NCI-H1436 (cell line): ENCODE results near the gene COX5A.
"Not testable (repeated sequence)": the region's sequence is repeated elsewhere in the genome, so short reads cannot be mapped to it uniquely, and the experiment has no call there.

Experiments
- DNase-seq: peaks from one replicate; lab custom pipeline; 2025; lab: John Stamatoyannopoulos, UW

The COX5A gene

DNA sequence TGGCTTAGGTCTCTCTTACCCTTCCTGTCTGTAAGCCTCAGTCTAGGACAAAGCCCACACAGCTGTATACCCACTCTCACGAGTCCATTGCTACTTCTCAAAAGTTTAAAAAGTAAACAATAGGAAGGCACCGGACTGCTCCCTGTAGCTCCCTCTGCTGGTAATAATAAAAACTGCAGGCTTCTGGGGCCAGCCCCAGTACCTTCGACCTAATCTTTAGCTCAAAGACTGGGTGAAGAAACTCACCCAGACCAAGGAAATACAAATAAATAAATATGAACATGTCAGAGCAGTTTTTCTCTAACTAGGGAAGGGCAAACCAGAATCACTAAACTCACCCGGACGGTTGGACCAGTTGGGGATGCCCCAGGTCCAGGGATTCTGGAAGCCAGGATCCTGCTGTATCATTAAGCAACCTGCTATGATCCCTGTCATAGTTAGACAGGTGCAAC is 36.2 kb downstream of the COX5A start:
- DNase-seq = peak; percentile 18

DNA sequence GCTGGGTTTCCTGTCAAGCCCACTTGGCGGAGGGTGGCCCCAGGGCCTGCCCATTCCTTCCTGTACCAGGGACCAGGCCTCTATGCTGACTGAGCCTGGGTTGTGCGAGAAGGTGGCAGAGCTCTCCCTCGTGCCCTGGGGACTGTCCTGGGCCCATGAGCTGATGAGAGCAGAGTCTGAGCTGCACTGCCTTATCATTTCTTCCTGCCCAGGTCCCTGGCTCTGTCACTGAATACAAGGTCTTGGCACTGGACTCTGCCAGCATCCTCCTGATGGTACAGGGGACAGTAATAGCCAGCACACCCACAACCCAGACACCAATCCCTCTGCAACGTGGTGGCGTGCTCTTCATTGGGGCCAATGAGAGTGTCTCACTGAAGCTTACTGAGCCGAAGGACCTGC is 40.6 kb downstream of the COX5A start:
- no peak for DNase-seq

DNA sequence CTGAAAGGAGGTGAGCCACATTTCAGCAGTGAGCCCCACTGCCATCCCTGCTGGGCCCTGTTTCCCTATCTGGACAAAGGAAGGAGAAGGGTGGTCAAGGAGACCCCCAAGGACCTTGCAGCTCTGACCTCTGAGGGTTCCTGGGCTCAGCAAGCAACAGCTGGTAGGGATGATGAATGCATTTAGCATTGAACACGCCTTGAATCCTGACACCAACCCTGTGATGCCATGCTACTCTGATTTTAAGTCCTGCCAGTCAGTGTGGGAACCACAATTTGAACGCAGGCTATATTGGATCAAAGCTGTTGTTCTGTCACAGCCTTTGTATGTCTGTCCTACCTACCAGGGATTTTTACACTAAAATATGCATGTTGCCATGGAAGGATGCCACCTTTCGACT is 41.6 kb downstream of the COX5A start:
- no peak for DNase-seq

DNA sequence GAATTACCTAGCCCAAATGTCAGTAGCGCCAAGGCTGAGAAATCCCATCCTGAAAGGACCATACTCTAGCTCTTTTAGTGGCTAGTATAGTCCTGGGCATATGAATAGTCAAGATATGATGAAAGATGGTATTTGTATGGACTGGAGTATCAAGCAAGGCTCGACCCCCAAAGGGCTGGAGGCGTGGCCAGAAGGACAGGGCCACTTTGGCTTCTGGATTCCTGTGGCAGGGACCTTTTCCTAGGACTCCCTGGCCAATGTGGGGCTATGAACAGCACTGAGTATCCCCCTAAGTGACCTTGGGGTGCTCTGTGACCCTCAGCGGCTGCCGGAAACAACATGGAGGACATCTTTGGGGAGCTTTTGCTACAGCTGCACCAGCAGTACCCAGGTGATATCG is 42.0 kb downstream of the COX5A start:
- DNase-seq = no peak

DNA sequence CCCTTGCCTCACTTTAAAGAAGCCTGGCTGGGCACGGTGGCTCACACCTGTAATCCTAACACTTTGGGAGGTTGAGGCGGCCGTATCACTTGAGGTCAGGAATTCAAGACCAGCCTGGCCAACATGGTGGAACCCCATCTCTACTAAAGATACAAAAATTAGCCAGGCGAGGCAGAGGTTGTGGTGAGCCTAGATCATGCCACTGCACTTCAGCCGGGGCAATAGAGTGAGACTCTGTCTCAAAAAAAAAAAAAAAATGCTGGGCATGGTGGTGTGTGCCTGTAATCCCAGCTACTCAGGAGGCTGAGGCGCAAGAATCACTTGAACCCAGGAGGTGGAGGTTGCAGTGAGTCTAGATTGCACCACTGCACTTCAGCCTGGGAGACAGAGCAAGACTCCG is 43.5 kb downstream of the COX5A start:
- not testable (repeated sequence) for DNase-seq

DNA sequence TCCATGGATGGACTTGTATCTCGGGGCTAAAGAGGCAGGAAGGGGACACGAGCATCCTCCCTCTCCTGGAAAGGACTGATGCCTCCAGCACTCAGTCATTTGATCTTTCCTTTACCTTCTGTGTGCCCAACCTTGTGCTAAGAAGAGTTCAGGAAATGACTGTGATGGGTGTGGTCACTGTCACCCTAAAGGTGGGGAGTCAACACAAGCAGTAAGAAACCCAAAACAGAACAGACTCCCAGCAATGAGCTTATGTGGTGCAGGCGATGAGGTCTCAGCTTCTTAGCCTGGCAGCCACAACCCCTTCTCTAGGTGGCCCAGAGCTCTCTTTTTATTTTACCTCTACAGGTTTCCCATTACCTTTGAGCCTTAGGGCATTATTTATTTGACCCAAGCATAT is 44.2 kb downstream of the COX5A start:
- DNase-seq = no peak

DNA sequence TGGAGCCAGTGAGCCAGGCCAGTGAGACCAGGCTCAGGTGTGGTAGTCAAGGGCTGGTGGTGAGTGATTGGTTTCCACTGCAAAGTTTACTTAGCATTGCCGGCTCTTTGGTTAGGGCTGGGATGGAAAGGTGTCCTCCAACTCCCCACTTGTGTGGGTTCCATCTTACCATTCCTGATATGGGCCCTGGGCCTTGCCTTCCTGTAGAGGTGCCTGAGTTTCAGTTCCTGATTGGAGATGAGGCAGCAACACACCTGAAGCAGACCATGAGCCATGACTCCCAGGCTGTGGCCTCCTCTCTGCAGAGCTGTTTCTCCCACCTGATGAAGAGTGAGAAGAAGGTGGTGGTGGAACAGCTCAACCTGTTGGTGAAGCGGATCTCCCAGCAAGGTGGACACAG is 44.9 kb downstream of the COX5A start:
- no peak for DNase-seq

DNA sequence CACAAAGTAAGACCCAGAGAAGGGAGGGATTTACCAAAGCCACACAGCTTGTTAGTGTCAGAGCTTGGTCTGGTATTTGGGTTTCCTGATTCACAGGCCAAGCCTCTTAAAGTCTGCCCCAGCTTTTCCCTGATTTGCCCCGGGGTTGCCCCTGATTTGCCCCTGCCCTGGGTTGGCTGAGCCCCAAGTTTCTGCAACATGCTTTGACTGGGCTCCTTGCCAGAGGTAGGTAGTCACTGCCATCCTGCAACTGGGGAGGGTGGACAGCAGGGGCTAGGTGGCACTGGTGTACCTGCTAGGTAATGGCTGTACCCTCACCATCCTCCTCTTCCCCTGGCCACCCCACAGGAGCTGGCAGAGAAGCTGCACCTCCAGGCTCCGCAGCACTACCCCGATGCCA is 45.6 kb downstream of the COX5A start:
- DNase-seq = no peak

DNA sequence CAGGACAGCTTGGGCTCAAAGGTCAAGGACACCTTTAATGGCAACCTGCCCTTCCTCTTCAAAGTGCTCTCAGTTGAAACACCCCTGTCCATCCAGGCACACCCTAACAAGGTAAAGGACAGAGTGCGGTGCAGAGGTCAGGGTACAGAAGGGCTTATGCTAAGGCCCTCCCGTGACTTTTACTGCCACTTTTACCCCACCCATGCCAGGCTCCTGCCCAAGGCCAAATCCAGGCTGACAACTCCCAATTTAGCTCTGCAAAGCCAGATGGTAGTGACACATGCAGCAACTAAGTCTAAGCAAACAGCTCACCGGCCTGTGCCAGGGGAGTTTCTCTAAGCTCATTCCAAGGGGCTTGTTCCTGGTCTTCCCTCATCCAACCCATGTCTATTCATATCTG is 46.4 kb downstream of the COX5A start:
- DNase-seq = no peak

DNA sequence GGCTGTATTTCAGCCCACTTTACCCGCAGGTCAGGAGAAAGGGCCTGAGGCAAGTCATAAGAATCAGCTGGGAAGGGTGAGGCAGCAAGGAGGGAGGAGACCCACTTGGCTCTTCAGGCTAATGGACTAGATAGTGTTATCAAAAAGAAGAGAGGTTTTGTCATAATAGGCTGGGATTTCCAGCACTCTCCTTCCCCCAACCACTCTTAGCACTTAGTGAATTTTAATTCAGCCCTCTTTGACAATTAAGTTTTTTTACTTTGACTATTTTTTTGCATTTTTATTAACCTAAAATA is 47.3 kb downstream of the COX5A start:
- no peak for DNase-seq

DNA sequence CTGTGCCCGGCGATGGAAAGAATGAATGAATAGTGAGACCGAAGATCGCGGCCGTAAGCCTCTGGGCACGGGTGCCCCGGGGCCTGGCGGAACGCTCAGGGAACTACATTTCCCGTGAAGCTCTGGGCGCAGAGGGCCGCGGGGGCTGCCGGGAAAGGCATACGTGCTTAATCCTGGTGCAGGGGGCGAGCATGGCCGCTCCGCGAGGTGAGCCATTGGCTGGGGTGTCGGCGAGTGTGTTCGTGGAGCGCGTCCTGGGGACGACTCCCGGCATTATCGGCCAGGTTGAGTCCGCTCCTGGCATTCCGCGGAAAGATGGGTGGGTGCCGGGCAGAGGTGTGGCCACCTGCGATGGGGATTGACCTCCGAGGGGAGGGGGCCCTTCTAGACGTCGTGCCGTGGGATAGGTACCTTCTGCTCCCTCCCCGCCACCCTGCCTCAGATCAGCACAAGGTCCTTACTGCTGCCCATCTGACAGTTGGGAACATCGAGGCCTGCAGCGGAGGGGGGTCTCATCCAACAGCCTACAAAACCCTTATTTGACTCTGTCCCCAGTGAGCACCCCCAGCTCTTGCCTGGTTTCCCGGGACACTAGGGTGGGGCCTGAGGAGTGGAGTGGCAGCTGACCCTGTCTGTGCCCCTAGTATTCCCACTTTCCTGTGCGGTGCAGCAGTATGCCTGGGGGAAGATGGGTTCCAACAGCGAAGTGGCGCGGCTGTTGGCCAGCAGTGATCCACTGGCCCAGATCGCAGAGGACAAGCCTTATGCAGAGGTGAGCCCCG is 47.8 kb downstream of the COX5A start, which contains the start of gene MPI:
Gene MPI (plus strand): TSS at position 160 of the 782 bp plus-strand sequence. CDS start 32 bp downstream, at position 192.
- DNase-seq = peak; percentile 75

DNA sequence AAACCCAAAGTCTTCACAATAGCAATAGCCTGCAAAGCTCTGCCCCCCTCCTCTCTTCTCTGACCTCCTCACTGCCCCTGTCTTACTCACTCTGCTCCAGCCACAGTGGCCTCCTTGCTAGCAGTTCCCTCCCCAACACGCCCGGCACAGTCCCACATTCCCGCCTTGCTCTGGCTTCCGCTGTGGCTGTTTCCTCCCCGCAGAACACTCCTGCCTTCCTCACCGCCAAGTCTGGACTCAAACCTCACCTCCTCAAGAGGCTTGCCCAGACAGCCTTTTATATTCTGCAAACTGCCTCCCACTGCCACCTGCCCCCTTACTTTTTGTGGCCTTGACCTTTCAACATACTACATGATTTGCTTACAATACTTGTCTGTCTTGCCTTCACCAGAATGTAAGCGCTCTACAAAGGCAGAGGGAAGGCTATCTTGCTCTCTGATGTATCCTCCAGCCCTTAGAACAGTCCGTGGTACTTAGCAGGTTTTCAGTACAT is 48.4 kb downstream of the COX5A start:
- no peak for DNase-seq

DNA sequence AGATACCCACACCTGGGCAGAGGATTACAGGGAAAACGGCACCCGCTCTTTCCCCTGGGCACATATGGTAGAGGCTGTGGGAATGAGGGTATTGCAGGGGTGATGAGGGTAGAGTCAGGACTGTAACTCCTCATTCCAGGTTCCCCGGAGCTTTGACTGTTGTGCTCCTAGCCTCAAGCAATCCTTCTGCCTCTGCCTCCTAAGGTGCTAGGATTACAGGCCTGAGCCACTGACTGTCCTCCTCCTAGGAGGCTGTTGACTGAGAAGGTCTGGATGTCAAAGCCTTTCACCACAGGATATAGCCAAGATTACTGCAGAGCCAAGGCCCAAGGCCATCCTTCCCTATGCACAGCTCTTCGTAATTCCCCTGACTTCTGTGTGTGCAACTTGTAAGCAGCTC is 49.2 kb downstream of the COX5A start:
- DNase-seq = no peak

DNA sequence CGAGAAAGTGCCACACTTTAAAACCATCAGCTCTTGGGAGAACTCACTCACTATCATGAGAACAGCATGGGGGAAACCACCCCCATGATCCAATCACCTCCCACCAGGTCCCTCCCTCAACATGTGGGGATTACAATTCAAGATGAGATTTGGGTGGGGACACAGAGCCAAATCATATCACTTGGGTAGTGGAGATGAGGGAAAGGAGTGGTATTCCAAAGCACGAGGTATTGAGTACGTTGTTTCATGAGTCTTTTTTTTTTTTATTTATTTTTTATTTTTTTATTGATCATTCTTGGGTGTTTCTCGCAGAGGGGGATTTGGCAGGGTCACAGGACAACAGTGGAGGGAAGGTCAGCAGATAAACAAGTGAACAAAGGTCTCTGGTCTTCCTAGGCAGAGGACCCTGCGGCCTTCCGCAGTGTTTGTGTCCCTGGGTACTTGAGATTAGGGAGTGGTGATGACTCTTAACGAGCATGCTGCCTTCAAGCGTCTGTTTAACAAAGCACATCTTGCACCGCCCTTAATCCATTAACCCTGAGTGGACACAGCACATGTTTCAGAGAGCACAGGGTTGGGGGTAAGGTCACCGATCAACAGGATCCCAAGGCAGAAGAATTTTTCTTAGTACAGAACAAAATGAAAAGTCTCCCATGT is 50.2 kb downstream of the COX5A start:
- not testable (repeated sequence) for DNase-seq

DNA sequence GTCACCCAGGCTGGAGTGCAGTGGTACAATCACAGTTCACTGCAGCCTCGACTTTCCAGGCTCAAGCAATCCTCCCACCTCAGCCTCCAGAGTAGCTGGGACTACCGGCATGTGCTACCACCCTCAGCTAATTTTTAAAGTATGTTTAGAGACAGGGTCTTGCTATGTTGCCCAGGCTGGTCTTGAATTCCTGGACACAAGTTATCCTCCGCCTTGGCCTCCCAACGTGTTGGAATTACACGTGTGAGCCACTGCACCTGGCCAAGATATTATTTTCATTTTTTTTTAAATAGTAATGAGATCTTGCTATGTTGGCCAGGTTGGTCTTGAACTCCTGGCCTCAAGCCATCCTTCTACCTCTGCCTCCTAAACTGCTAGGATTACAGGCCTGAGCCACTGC is 52.4 kb downstream of the COX5A start:
- no peak for DNase-seq

DNA sequence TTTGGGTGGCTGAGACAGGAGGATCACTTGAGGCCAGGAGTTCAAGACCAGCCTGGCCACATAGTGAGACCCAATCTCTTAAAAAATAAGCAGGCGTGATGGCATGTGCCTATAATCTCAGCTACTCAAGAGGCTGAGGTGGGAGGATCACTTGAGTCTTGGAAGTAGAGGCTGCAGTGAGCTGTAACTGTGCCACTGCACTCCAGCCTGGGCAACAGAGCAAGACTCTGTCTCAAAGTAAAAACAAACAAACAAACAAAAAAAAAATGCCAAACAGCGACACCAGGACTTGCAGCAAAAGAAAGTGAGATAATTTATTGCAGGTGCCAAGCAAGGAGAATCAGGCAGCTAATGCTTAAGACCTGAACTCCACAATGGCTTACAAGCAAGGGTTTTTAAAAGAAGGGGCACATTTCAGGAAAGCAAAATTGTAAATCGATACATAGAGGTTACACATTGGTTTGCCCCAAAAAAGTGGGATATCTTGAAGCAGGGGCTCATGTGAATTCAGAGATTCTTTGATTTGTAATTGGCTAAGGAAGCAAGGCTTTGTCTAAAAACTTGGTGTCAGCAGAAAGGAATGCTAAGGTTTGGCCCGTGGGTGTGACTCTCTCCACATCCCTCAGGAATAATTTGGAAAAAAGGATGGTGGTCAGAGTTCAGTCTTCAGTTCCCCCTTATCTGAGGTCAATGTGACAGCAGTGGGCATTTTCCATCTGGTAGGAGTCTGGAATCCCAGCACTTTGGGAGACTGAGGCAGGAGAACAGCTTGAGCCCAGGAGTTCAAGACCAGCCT is 53.2 kb downstream of the COX5A start:
- DNase-seq = no peak

DNA sequence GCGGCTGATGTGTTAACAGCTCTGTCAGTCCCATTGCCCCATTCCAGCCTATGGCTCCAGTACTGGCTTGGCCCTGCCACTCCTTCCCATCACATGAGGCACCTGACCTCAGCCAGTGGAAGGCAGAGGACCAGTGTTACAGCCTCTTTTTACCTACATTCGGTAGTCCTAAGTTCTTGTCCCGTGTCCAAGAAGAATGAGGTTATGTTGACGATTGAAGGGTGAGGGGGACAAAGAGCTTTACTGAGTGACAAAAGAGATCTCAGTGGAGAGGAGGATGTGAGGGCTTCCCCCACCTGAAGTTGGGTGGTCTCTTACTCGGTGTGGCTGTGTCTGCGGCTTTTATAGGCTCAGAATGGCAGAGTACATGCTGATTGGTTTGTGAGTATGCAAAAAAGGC is 55.3 kb downstream of the COX5A start:
- no peak for DNase-seq

DNA sequence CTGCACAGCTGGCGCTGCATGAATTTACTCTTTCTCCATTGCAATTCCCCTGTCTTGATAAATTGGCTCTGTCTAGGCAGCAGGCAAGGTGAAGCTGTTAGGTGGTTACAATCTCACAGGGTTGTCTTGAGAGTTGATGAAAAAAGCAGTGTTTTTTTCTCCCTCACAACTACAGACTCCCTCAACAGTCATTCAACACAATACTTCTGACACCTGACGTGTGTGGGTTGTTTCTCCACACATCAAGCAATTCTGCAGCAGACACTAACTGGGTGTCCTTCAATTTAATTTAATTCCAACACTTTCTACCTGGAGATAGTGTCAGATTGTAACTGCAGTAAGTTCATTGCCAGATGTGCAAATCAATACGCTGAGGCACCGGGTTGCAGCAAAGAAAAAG is 59.6 kb downstream of the COX5A start:
- DNase-seq = no peak

DNA sequence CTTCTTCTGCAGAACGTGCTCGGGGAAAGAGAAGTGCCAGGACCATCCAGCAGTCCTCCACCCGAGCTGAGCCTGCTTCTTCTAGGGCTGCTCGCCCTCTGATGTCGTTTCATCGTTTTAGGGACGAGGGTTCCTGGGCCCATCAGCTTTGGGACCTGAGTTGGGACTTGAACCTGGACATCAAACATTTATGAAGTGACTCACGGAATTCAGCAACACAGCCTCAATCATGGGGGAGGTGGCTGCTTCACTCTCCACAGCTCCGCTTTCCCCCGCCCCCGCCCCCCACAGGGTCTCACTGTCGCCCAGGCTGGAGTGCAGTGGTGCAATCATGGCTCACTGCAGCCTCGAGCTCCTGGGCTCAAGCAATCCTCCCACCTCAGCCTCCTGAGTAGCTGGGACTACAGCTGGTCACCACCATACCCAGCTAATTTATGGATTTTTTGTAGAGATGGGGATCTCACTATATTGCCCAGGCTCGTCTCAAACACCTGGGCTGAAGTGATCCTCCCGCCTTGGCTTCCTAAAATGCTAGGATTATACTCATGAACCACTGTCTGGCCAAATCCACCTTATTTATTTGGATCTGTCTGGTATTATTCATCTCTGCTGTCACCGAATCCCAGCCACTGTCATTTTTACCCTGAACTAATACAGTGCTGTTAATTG is 64.0 kb downstream of the COX5A start:
- no peak for DNase-seq

DNA sequence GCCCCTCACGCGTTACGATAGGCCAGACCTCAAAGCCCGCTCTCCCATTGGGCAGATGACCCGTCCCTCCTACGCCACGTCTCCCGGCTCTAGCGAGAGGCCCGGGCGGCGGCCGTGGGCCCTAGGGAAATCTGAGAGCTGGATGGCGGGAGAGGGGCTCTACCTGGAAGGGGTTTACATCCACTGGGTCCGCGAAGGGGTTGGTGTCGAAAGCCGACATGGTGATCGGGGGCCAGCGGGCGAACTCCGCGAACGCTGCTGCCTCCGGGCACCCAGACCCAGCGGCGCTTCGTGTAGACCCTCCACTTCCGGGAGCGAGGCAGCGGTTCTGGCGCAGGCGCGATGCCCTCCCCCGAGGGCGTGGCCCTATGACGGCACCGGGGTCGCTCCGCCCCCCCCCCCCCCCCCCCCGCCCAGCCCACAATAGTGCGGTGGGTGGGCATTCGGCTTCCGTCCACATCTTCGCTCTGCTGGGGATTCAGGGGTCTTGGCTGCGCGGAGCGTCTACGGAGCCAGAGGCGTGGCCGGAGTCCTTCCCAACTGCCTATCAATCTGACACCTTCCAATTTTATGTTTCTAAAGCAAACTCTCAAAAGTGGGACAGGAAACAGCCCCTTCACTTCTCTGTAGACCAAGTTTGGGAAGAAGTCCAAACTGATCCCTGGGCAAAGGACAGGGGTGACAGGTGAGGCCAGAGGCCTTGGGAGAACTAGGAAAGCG is 64.7 kb downstream of the COX5A start, which contains the start of gene SCAMP2:
Gene SCAMP2 (minus strand): TSS at position 330 of the 720 bp plus-strand sequence. CDS start 110 bp downstream, at position 220.
- peak; percentile 94 for DNase-seq

DNA sequence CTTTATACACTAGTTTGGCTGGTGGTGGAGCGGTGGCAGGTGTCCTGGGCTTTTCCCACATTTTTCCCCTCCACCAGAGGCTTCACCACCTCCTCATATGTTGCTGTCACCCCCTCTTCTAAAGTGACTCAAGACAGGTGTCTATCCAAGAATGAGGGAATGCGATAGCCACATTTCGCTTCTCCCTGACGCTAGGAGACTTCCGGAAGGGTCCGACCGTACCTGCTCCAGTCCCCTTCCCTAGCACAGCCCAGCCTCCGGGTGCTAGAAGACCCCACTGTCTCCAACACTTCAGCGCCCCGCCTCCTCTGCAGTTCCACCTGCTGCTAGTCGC is 65.2 kb downstream of the COX5A start:
- DNase-seq = no peak
